GM12878 (cell line): ENCODE data around the gene OTC.

ENCODE experiments used
- CTCF ChIP-seq, 3 experiments: IDR thresholded peaks in 2 of 3; conservative IDR thresholded peaks in 1 of 3; 2 replicates each; pipeline ENCODE4 v1.5.1; 2011; ENCODE audit warnings: low read depth in 3 of 3, low read length in 3 of 3, mild to moderate bottlenecking in 3 of 3, control low read depth in 2 of 3, moderate library complexity in 2 of 3, inconsistent platforms in 1 of 3, mixed read lengths in 1 of 3; ENCODE audit not compliant: control insufficient read depth in 2 of 3, insufficient read depth in 1 of 3; ENCODE audit errors: extremely low read depth in 1 of 3
- E4F1 ChIP-seq: fragments of 450-650 bp; IDR thresholded peaks from 2 replicates; pipeline ENCODE4 v1.6.1; 2018; ENCODE audit warnings: borderline replicate concordance, mild to moderate bottlenecking; ENCODE audit not compliant: partially characterized antibody
- ESRRA ChIP-seq: IDR thresholded peaks from 2 replicates; pipeline ENCODE4 v1.6.1; 2012; ENCODE audit warnings: mild to moderate bottlenecking, low read length, improper control_type of control experiment
- NRF1 ChIP-seq: conservative IDR thresholded peaks from 2 replicates; pipeline ENCODE4 v1.6.1; 2011; ENCODE audit warnings: mild to moderate bottlenecking, low read depth, low read length, improper control_type of control experiment
- POLR2A ChIP-seq: IDR thresholded peaks from 2 replicates; pipeline ENCODE4 v1.6.1; 2011; ENCODE audit warnings: low read depth, mild to moderate bottlenecking, low read length
- POLR2AphosphoS5 ChIP-seq: IDR thresholded peaks from 2 replicates; pipeline ENCODE4 v1.6.1; 2011; ENCODE audit warnings: mild to moderate bottlenecking, low read length, inconsistent platforms
- RAD21 ChIP-seq: IDR thresholded peaks from 2 replicates; pipeline ENCODE4 v1.6.1; 2011; ENCODE audit warnings: mild to moderate bottlenecking, low read depth, low read length, moderate library complexity; ENCODE audit not compliant: insufficient read depth
- TAF1 ChIP-seq: IDR thresholded peaks from 2 replicates; pipeline ENCODE4 v1.6.1; 2011; ENCODE audit warnings: mild to moderate bottlenecking, low read depth, low read length, borderline replicate concordance

- no peak for TF ChIP-seq NRF1
- TF ChIP-seq ESRRA = no peak
- no peak for TF ChIP-seq RAD21
- TF ChIP-seq E4F1 = no peak
- no peak for TF ChIP-seq TAF1
- TF ChIP-seq POLR2AphosphoS5 = no peak
- no peak for TF ChIP-seq CTCF (IDR thresholded peaks at IDR 0.05 in 2 of 3, conservative IDR thresholded peaks at IDR 0.05 in 1 of 3; ENCODE audit: control insufficient read depth in 2 of 3, extremely low read depth in 1 of 3, insufficient read depth in 1 of 3, low read depth in 3 of 3, low read length in 3 of 3)
- no peak for TF ChIP-seq POLR2A
Measured at GRCh38 chrX:38315186-38315585, 37.2 kb upstream of the OTC start.
